Globus pallidus (tissue), 1 donor: Measurements from ENCODE around the gene TMEM117.

ENCODE experiments used
- DNase-seq: peaks from one replicate; pipeline ENCODE4 v3.0.0-alpha.2; 2015; ENCODE audit warnings: low spot score

TMEM117 gene

GRCh38 chr12:44379831-44380230, 544.0 kb downstream of the TMEM117 start:
- DNase-seq, result no peak

DNA sequence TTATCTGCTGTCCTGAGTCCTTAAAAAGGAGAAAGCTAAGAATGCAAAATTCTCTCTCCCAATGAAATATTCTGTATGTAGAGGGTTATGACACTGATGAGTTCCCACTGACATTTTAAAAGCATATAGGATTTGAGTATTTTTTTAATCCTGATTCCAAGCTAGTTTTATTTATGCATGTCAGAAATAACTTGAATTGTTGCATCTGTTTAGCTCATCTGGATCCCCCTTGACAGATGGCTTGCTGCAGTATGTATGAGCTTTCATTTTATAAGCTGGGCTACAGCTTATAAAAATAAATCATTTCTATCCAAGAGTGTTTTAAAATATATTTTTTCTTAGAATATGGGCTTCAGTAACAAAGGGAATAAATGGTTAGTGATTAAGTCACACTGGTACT, 545.0 kb downstream of the TMEM117 start:
- no peak for DNase-seq

DNA sequence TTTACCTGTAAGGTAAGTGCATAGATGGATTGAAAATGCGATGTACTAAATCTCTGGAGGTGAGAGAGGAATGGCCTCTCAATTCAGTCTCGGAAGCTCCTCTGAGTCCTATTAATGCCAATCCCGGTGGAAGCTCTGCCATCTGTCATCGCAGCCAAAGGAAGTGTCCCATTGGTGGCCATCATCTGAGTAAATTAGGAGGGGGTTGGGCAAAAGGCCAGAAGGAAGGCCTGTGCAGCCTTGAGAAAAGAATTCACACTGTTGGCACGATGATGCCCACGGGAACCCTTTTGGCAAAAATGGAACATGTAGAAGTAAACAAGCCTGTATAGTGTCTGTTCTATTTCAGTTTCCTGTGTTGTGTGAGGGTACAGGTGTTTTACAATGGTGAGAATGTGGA, 545.5 kb downstream of the TMEM117 start:
- DNase-seq, result no peak

DNA sequence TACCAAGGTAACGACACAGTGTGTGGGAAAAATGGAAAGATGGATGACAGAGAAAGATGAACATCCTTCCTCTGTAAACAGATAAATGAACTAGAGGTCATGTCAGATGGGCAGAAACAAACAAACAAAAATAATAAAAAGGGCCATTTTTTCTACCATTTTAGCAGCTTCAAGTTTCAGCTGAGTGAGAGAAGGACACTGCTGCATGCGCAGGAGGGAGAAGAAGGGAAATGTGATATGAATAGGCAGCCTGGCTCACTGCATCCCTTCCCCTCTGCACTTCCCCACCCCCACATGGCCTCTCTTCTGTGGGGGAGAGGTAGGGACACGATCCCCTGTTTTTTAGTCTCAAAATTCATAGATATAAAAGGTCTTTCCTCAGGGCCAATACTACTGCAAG, 548.3 kb downstream of the TMEM117 start:
- no peak for DNase-seq

DNA sequence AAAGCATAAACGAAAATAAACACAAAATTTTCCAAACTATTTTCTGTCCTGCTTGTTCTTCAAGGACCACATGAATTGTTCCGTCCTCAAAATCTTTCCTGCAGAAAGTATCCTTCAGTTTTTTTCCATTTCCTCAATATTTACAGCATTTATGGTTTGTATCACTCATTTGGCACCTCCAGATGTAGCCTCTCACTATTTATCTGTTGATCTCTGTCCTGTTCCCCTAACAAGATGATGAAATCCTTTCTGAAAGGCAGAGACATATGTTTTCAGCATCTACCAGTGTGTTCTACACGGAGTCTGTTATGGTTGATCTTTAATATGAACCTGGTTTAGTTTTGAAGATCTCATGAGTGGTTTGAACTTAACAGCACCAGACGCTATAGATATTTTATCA, 550.1 kb downstream of the TMEM117 start:
- DNase-seq, result no peak

DNA sequence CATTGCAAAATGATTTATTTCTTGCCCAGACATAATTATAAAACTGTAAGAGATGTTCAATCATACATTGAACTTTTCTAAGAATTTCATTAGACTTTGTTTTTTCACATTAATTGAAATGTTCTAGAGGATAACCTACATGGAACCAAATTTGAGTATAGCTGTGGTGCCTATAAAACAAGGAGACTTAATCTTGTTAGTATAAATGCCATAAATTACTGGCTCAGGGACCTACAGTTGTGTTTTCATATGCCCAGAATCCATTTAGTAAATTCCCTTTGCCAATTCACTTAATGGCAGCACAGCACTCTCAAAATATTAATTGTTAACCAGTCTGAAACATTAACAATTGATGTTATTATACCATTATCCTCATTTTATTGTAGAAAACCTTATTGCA, 551.7 kb downstream of the TMEM117 start:
- DNase-seq, result no peak

GRCh38 chr12:44389038-44389437, 553.2 kb downstream of the TMEM117 start:
- no peak for DNase-seq

- no peak for DNase-seq
These were observed 554.0 kb downstream of the TMEM117 start for GRCh38 chr12:44389896-44390295.

GRCh38 chr12:44397631-44398030, 561.8 kb downstream of the TMEM117 start:
- DNase-seq, result no peak

GRCh38 chr12:44403185-44403584, 567.3 kb downstream of the TMEM117 start:
- DNase-seq, result no peak

- DNase-seq, result no peak
These were observed 569.4 kb downstream of the TMEM117 start for GRCh38 chr12:44405297-44405696.

GRCh38 chr12:44422559-44422958, 586.7 kb downstream of the TMEM117 start:
- no peak for DNase-seq

GRCh38 chr12:44428825-44429224, 592.9 kb downstream of the TMEM117 start:
- DNase-seq, result no peak

DNA sequence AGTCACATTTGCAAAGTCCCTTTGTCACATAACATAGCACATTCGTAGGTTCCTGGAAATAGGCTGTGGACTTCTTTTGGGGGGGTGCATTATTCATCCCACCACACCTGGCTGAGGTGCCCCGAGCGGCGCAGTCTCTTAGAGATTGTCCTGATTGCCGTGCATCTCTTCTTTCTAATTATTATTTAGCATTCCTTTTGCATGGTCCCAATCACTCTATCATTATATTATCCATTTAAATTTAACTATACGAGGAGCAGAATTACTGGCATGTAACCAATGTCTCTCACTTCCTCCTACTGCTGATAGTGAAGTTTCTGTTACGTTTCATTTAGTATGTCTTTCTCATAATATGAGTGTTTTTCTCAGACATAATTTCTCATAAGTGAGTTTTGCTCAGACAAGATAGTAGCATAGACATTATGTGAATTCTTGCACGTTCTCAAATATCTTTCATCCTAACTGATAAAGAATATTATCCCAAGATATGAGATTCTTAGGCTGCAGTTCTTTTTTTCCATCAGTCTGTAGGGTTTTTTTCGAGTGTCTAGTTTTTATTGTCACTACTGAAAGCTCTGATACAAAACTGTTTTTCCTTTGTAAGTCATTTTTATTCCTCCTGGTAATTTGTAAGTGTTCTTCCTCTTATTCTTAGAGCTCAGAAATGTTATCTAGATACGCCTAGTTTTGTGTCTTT, 595.9 kb downstream of the TMEM117 start:
- no peak for DNase-seq

DNA sequence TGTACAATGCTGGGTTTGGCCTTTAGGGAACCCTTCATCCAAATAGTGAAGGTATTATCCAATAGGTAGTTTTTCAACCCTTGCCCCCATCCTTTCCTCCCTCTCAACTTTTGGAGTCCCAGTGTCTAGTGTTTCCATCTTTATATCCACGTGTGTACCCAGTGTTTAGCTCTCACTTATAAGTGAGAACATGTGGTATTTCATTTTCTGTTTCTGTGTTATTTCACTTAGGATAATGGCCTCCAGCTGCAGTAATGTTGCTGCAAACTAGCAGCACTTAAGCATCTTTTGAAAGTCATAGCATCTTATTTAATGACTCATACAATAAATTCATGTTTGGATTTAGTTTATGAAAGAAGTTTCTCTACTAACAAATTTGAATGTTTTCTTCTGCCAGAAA, 597.8 kb downstream of the TMEM117 start:
- DNase-seq, result no peak

GRCh38 chr12:44436756-44437155, 600.9 kb downstream of the TMEM117 start:
- no peak for DNase-seq
